Natural killer cell (primary cell): ENCODE data around the gene EHD4. TPM values are rescaled to one million over a fixed set of nuclear protein-coding genes. Genes with fewer than 3 reads are reported as not detected.

ENCODE experiments used
- ATAC-seq, 3 donors: fragments of 150-1000 bp in 2 of 3; fragments of 200-7000 bp in 1 of 3; cut with Tn5 transposase; 1 replicate in 1 of 3; 2 replicates in 2 of 3; pipeline ENCODE4 v1.10.0; 2021; ENCODE audit warnings: mild to moderate bottlenecking in 2 of 3, moderate library complexity in 2 of 3
- DNase-seq, 2 donors: peaks; one replicate each; pipeline versions ENCODE4 v3.0.0 to v3.0.0-alpha.2; 2013 to 2021; ENCODE audit warnings: mixed read lengths in 1 of 2
- H3K27ac ChIP-seq: one replicate; pipeline ENCODE4 v1.5.1; 2013; ENCODE audit warnings: mild to moderate bottlenecking, low read length
- H3K27me3 ChIP-seq: one replicate; pipeline ENCODE4 v1.6.1; 2013; ENCODE audit warnings: low read length; ENCODE audit not compliant: control insufficient read depth, insufficient read depth
- H3K36me3 ChIP-seq: one replicate; pipeline ENCODE4 v1.6.1; 2013; ENCODE audit warnings: low read length; ENCODE audit not compliant: control insufficient read depth, insufficient read depth
- H3K4me1 ChIP-seq: one replicate; pipeline ENCODE4 v1.6.1; 2013; ENCODE audit warnings: low read length; ENCODE audit not compliant: control insufficient read depth, insufficient read depth
- H3K4me3 ChIP-seq: one replicate; pipeline ENCODE4 v1.5.1; 2013; ENCODE audit warnings: low read length
- H3K9me3 ChIP-seq: one replicate; pipeline ENCODE4 v1.6.1; 2013; ENCODE audit warnings: low read length; ENCODE audit not compliant: control insufficient read depth, insufficient read depth
- H3K27ac Mint-ChIP-seq, 2 donors: one replicate each; pipeline ENCODE4 v1.8.0; 2022; ENCODE audit warnings: mild to moderate bottlenecking in 2 of 2, mixed read lengths in 2 of 2, moderate library complexity in 1 of 2
- H3K27me3 Mint-ChIP-seq, 2 donors: one replicate each; pipeline ENCODE4 v1.8.0; 2022; ENCODE audit warnings: low read depth in 2 of 2, mixed read lengths in 2 of 2
- H3K36me3 Mint-ChIP-seq: one replicate; pipeline ENCODE4 v1.8.0; 2022; ENCODE audit warnings: mixed read lengths
- H3K4me1 Mint-ChIP-seq, 2 donors: one replicate each; pipeline ENCODE4 v1.8.0; 2022; ENCODE audit warnings: mixed read lengths in 2 of 2
- H3K4me3 Mint-ChIP-seq: one replicate; pipeline ENCODE4 v1.8.0; 2022; ENCODE audit warnings: mild to moderate bottlenecking, moderate library complexity, mixed read lengths
- H3K9me3 Mint-ChIP-seq, 2 donors: one replicate each; pipeline ENCODE4 v1.8.0; 2022; ENCODE audit warnings: mixed read lengths in 2 of 2
- CTCF ChIP-seq: fragments of 200-600 bp; IDR thresholded peaks from one replicate; pipeline ENCODE4 v1.8.0; 2022; ENCODE audit warnings: antibody characterized with exemption
- WGBS: methylation state at CpG from one replicate; pipeline ENCODE4 v1.1.7; 2013; ENCODE audit warnings: missing lambda C conversion rate; ENCODE audit not compliant: insufficient coverage; 5-methylcytosine and 5-hydroxymethylcytosine counted together
- intact Hi-C: fragments of 100-400 bp; cut with micrococcal nuclease; formaldehyde crosslinking; loops from one replicate; pipeline ENCODE4 v1.14.2; 2022
- total RNA-seq, 4 donors: library from RNA; stranded (reverse); fragments of 120-200 nt in 1 of 4; gene quantifications; one replicate each; pipeline versions ENCODE4 v1.2.3 to v1.2.4, GENCODE V29; 2013 to 2022

Gene EHD4
- total RNA-seq, 3 donors from 2014 or later (not counting 1 experiment from before 2014, with no cell fraction given) = 28.4 to 34.6 (median 31.7) TPM

- H3K4me1 ChIP-seq = no peaks in the 10 kb centered on the region
- H3K9me3 ChIP-seq = no peaks in the 10 kb centered on the region
- intact Hi-C loops = no loop called here
- H3K27ac ChIP-seq = no peak overlapping the region
- no peaks in the 10 kb centered on the region for H3K4me1 Mint-ChIP-seq
- no peak for TF ChIP-seq CTCF
- no peak for DNase-seq
- ATAC-seq = no peak
- no peak overlapping the region for H3K27ac Mint-ChIP-seq
- no peak overlapping the region for H3K4me3 Mint-ChIP-seq
- no peaks in the 10 kb centered on the region for H3K27me3 ChIP-seq
- no peaks in the 10 kb centered on the region for H3K36me3 Mint-ChIP-seq
- no peaks in the 10 kb centered on the region for H3K9me3 Mint-ChIP-seq
- H3K36me3 ChIP-seq = peaks cover 14% of the 10 kb centered on the region
- H3K27me3 Mint-ChIP-seq = no peaks in the 10 kb centered on the region
- WGBS = 83% methylated on average over 3 of the region's 4 CpGs
- H3K4me3 ChIP-seq = no peak overlapping the region
Measured at GRCh38 chr15:41950127-41950483, 22.3 kb downstream of the EHD4 start.

- Mint-ChIP-seq H3K4me3 (no peak overlapping the region), H3K27me3 (no peaks in the 10 kb centered on the region), H3K27ac (no peak overlapping the region), H3K9me3 (no peaks in the 10 kb centered on the region), H3K4me1 (no peaks in the 10 kb centered on the region), H3K36me3 (no peaks in the 10 kb centered on the region)
- TF ChIP-seq CTCF = no peak
- no peaks in the 10 kb centered on the region for H3K4me1 ChIP-seq
- H3K4me3 ChIP-seq = no peak overlapping the region
- H3K36me3 ChIP-seq = peaks cover 14% of the 10 kb centered on the region
- ATAC-seq = no peak
- H3K27me3 ChIP-seq = no peaks in the 10 kb centered on the region
- 95% methylated on average over 4 of the region's 5 CpGs for WGBS
- no peak overlapping the region for H3K27ac ChIP-seq
- intact Hi-C loops = no loop called here
- H3K9me3 ChIP-seq = no peaks in the 10 kb centered on the region
- no peak for DNase-seq
Measured at GRCh38 chr15:41949401-41950126, 22.8 kb downstream of the EHD4 start.

- WGBS = 96% methylated on average over 3 of the region's 3 CpGs
- ATAC-seq (no peak), DNase-seq (no peak)
- intact Hi-C loops = no loop called here
- peaks cover 13% of the 10 kb centered on the region for H3K36me3 ChIP-seq
- H3K9me3 ChIP-seq = no peaks in the 10 kb centered on the region
- no peaks in the 10 kb centered on the region for H3K36me3 Mint-ChIP-seq
- no peak overlapping the region for H3K4me3 Mint-ChIP-seq
- H3K27me3 Mint-ChIP-seq = no peaks in the 10 kb centered on the region
- no peaks in the 10 kb centered on the region for H3K9me3 Mint-ChIP-seq
- H3K27ac Mint-ChIP-seq = no peak overlapping the region
- no peak for TF ChIP-seq CTCF
- no peaks in the 10 kb centered on the region for H3K27me3 ChIP-seq
- H3K4me1 Mint-ChIP-seq = no peaks in the 10 kb centered on the region
- H3K4me1 ChIP-seq = no peaks in the 10 kb centered on the region
- H3K4me3 ChIP-seq = no peak overlapping the region
- no peak overlapping the region for H3K27ac ChIP-seq
Measured at GRCh38 chr15:41948490-41948889, 23.9 kb downstream of the EHD4 start.

- Mint-ChIP-seq H3K9me3 (no peaks in the 10 kb centered on the region), H3K27ac (no peak overlapping the region), H3K4me1 (peaks cover 0 to 6% of the 10 kb centered on the region in 2 donors), H3K4me3 (no peak overlapping the region), H3K27me3 (no peaks in the 10 kb centered on the region), H3K36me3 (no peaks in the 10 kb centered on the region)
- H3K36me3 ChIP-seq = peaks cover 6% of the 10 kb centered on the region
- ATAC-seq (no peak), DNase-seq (no peak)
- H3K27ac ChIP-seq = no peak overlapping the region
- H3K4me1 ChIP-seq = no peaks in the 10 kb centered on the region
- H3K9me3 ChIP-seq = no peaks in the 10 kb centered on the region
- WGBS = 82% methylated on average over 2 of the region's 2 CpGs
- no peak for TF ChIP-seq CTCF
- no peaks in the 10 kb centered on the region for H3K27me3 ChIP-seq
- H3K4me3 ChIP-seq = no peak overlapping the region
- intact Hi-C loops = no loop called here
Measured at GRCh38 chr15:41946970-41947369, 25.4 kb downstream of the EHD4 start.
